Liver (tissue), 9 donors: ENCODE results near the gene CYP2C18. TPM values are rescaled to one million over a fixed set of nuclear protein-coding genes. Genes with fewer than 3 reads are reported as not detected.
"Not testable (repeated sequence)": the region's sequence is repeated elsewhere in the genome, so short reads cannot be mapped to it uniquely, and the experiment has no call there.

Experiments
- DNase-seq: peaks from one replicate; pipeline ENCODE4 v3.0.0-alpha.2; 2017; ENCODE audit warnings: low spot score
- H3K27ac ChIP-seq, 2 donors: one replicate each; pipeline ENCODE4 v1.7.0; 2013; ENCODE audit warnings: inconsistent platforms in 2 of 2, low read length in 2 of 2, control low read depth in 1 of 2, low read depth in 1 of 2, mild to moderate bottlenecking in 1 of 2
- H3K27me3 ChIP-seq, 4 donors: one replicate each; pipeline versions ENCODE4 v1.6.1 to v1.7.0; 2013; ENCODE audit warnings: low read length in 3 of 4, inconsistent platforms in 1 of 4, mild to moderate bottlenecking in 1 of 4, moderate library complexity in 1 of 4; ENCODE audit not compliant: control insufficient read depth in 4 of 4, insufficient read depth in 4 of 4
- H3K36me3 ChIP-seq, 4 donors: one replicate each; pipeline versions ENCODE4 v1.6.1 to v1.7.0; 2013; ENCODE audit warnings: low read length in 3 of 4, mild to moderate bottlenecking in 3 of 4, low read depth in 1 of 4, moderate library complexity in 1 of 4; ENCODE audit not compliant: control insufficient read depth in 4 of 4, insufficient read depth in 3 of 4
- H3K4me1 ChIP-seq, 4 donors: one replicate each; pipeline versions ENCODE4 v1.6.1 to v1.7.0; 2013; ENCODE audit warnings: low read length in 3 of 4, mild to moderate bottlenecking in 3 of 4, moderate library complexity in 1 of 4; ENCODE audit not compliant: control insufficient read depth in 4 of 4, insufficient read depth in 4 of 4
- H3K4me3 ChIP-seq, 3 donors: one replicate each; pipeline versions ENCODE4 v1.6.1 to v1.7.0; 2013; ENCODE audit warnings: low read length in 3 of 3, control low read depth in 1 of 3, low read depth in 1 of 3, mild to moderate bottlenecking in 1 of 3
- H3K9ac ChIP-seq, 2 donors: one replicate each; pipeline ENCODE4 v1.7.0; 2013; ENCODE audit warnings: low read length in 2 of 2, mild to moderate bottlenecking in 2 of 2, moderate library complexity in 2 of 2, control low read depth in 1 of 2, low read depth in 1 of 2
- H3K9me3 ChIP-seq, 4 donors: one replicate each; pipeline versions ENCODE4 v1.6.1 to v1.7.0; 2013; ENCODE audit warnings: low read length in 3 of 4; ENCODE audit not compliant: control insufficient read depth in 4 of 4
- CTCF ChIP-seq: fragments of 150-350 bp; IDR thresholded peaks from 2 replicates; pipeline ENCODE4 v1.5.1; 2017; ENCODE audit warnings: improper control_type of control experiment, low read depth, low read length; ENCODE audit not compliant: missing input control
- EGR1 ChIP-seq, 2 donors: IDR thresholded peaks; 2 replicates each; pipeline ENCODE4 v1.6.1; 2016 to 2018; ENCODE audit warnings: antibody characterized with exemption in 2 of 2, low read depth in 2 of 2
- FOXA1 ChIP-seq: IDR thresholded peaks from 2 replicates; pipeline ENCODE4 v1.6.1; 2016; ENCODE audit warnings: antibody characterized with exemption
- FOXA2 ChIP-seq: IDR thresholded peaks from 2 replicates; pipeline ENCODE4 v1.6.1; 2016; ENCODE audit warnings: antibody characterized with exemption
- GABPA ChIP-seq, 2 donors: IDR thresholded peaks in 1 of 2; conservative IDR thresholded peaks in 1 of 2; 2 replicates each; pipeline ENCODE4 v1.6.1; 2016; ENCODE audit warnings: antibody characterized with exemption in 2 of 2, mild to moderate bottlenecking in 1 of 2, moderate library complexity in 1 of 2
- RAD21 ChIP-seq, 2 donors: IDR thresholded peaks; 2 replicates each; pipeline ENCODE4 v1.6.1; 2016; ENCODE audit warnings: antibody characterized with exemption in 2 of 2, mild to moderate bottlenecking in 2 of 2
- REST ChIP-seq: IDR thresholded peaks from 2 replicates; pipeline ENCODE4 v1.6.1; 2016; ENCODE audit warnings: antibody characterized with exemption, mild to moderate bottlenecking
- RXRA ChIP-seq, 2 donors: IDR thresholded peaks; 2 replicates each; pipeline ENCODE4 v1.6.1; 2017 to 2018; ENCODE audit warnings: antibody characterized with exemption in 2 of 2, mild to moderate bottlenecking in 1 of 2
- SP1 ChIP-seq: IDR thresholded peaks from 2 replicates; pipeline ENCODE4 v1.6.1; 2018; ENCODE audit warnings: antibody characterized with exemption, mild to moderate bottlenecking
- TAF1 ChIP-seq: conservative IDR thresholded peaks from 2 replicates; pipeline ENCODE4 v1.6.1; 2016; ENCODE audit warnings: antibody characterized with exemption, mild to moderate bottlenecking
- YY1 ChIP-seq: IDR thresholded peaks from 2 replicates; pipeline ENCODE4 v1.6.1; 2016; ENCODE audit warnings: antibody characterized with exemption, mild to moderate bottlenecking
- ZBTB33 ChIP-seq: IDR thresholded peaks from 2 replicates; pipeline ENCODE4 v1.6.1; 2016; ENCODE audit warnings: antibody characterized with exemption
- WGBS: extraction: QIAGEN DNeasy Blood & Tissue Kit; methylation state at CpG from one replicate; pipeline ENCODE4 v1.1.7; 2013; 5-methylcytosine and 5-hydroxymethylcytosine counted together
- polyA plus RNA-seq, 2 donors: library from polyadenylated mRNA; stranded (reverse) in 1 of 2; unstranded in 1 of 2; fragments of 200-250 nt in 1 of 2; fragments of >200 nt in 1 of 2; fragmentation: Nextera tagmentation in 1 of 2; extraction: Ambion mirVana in 1 of 2; gene quantifications; one replicate each; pipeline versions ENCODE4 v1.2.1 to v1.2.3, GENCODE V29; 2013 to 2015
- total RNA-seq, 2 donors: library from RNA; depleted of rRNA; stranded (reverse); fragments of >200 nt; gene quantifications; one replicate each; pipeline ENCODE4 v1.2.3, GENCODE V29; 2014
- TF ChIP-seq, protein P1 (sequence below): IDR thresholded peaks from 2 replicates; pipeline ENCODE4 v1.6.1; 2016; ENCODE audit warnings: antibody characterized with exemption
- donor health status: healthy.
- donor health status: healthy.
- donor health status: healthy.
- donor health status: healthy.
- donor health status: healthy.

The CYP2C18 gene
- 10 to 100 TPM in 1 of 2 donors, under 1 TPM in 1; 0.93 to 51.5 TPM for total RNA-seq
- 10 to 100 TPM; 30.9 to 50.0 TPM for polyA plus RNA-seq

DNA sequence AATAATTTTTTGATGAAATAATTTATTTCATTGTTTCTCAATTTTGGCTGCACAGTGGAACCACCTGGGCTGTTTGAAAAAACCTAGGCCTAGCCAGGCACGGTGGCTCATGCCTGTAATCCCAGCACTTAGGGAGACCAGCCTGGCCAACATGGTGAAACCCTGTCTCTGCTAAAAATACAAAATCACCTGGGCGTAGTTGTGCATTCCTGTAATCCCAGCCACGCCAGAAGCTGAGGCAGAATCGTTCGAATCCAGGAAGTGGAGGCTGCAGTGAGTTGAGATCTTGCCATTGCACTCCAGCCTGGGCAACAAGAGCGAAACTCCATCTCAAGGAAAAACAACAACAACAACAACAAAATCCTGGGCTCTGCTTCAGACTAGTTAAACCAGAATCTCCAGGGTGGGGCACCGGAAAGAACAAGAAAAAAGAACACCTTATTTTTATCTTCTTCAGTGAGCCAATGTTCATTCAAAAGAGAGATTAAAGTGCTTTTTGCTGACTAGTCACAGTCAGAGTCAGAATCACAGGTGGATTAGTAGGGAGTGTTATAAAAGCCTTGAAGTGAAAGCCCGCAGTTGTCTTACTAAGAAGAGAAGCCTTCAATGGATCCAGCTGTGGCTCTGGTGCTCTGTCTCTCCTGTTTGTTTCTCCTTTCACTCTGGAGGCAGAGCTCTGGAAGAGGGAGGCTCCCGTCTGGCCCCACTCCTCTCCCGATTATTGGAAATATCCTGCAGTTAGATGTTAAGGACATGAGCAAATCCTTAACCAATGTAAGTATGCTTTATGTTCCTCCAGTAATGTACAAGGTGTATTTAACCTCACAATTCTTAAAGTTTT lies at the start of gene CYP2C18:
Gene CYP2C18 (plus strand): TSS at position 516 of the 841 bp plus-strand sequence. CDS start 91 bp downstream, at position 607.
- WGBS, result 36% methylated on average over 10 of the region's 10 CpGs
- peaks cover 0 to 46% (median 20%) of the 10 kb centered on the region in 4 donors for H3K4me1 ChIP-seq
- H3K27ac ChIP-seq, result peak within 1 kb of the TSS; percentile 61 to 89
- TF ChIP-seq YY1 (peak; percentile 48), TAF1 (peak; percentile 38), ZBTB33 (no peak), REST (peak; percentile 24), EGR1 (IDR thresholded peaks at IDR 0.05; ENCODE audit: low read depth in 2 of 2) (no peak)
- TF ChIP-seq, protein P1, sequence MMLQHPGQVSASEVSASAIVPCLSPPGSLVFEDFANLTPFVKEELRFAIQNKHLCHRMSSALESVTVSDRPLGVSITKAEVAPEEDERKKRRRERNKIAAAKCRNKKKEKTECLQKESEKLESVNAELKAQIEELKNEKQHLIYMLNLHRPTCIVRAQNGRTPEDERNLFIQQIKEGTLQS, result no peak
- H3K36me3 ChIP-seq, result peaks cover 0 to 9% (median 4%) of the 10 kb centered on the region in 4 donors
- peak within 1 kb of the TSS; percentile 64 to 87 (median 77) for H3K4me3 ChIP-seq
- no peaks in the 10 kb centered on the region for H3K9me3 ChIP-seq
- H3K27me3 ChIP-seq, result no peaks in the 10 kb centered on the region
- H3K9ac ChIP-seq, result peak within 1 kb of the TSS; percentile 70 to 79
- DNase-seq, result no peak

GRCh38 chr10:94638097-94638496 lies 45.4 kb upstream of the CYP2C18 start:
- not testable (repeated sequence) for H3K9ac ChIP-seq, H3K4me1 ChIP-seq, H3K36me3 ChIP-seq, DNase-seq, H3K4me3 ChIP-seq, H3K27ac ChIP-seq, H3K27me3 ChIP-seq
- H3K9me3 ChIP-seq, result peaks cover 0 to 14% (median 2%) of the 10 kb centered on the region in 4 donors
- WGBS, result 96% methylated on average over 4 of the region's 4 CpGs

DNA sequence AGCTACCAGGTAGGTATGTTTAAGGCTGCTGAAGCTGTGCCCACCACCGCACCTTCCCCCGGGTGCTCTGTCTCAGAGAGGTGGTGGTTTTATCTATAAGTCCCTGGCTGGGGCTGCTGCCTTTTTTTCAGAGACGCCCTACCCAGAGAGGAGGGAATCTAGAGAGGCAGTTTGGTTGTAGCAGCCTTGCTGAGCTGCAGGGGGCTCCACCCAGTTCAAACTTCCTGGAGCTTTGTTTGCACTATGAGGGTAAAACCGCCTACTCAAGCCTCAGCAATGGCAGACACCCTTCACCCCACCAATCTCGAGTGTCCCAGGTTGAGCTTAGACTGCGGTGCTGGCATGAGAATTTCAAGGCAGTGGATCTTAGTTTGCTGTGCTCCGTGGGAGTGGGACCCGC lies 43.6 kb upstream of the CYP2C18 start:
- peaks cover 0 to 14% (median under 1%) of the 10 kb centered on the region in 4 donors for H3K9me3 ChIP-seq
- H3K36me3 ChIP-seq, result no peaks in the 10 kb centered on the region
- H3K27ac ChIP-seq, result no peak overlapping the region
- 96% methylated on average over 8 of the region's 8 CpGs for WGBS
- no peaks in the 10 kb centered on the region for H3K27me3 ChIP-seq
- no peak for DNase-seq
- H3K9ac ChIP-seq, result no peak overlapping the region
- no peaks in the 10 kb centered on the region for H3K4me1 ChIP-seq
- TF ChIP-seq FOXA1 (no peak), RXRA (IDR thresholded peaks at IDR 0.05) (no peak), TAF1 (no peak), RAD21 (IDR thresholded peaks at IDR 0.05) (no peak), SP1 (no peak), CTCF (no peak), FOXA2 (no peak), GABPA (IDR thresholded peaks at IDR 0.05 in 1 of 2, conservative IDR thresholded peaks at IDR 0.05 in 1 of 2) (no peak)
- TF ChIP-seq, protein P1, result no peak
- no peak overlapping the region for H3K4me3 ChIP-seq
